Gastroesophageal sphincter (tissue), 4 donors: ENCODE data around the gene PPP1R7. TPM values are rescaled to one million over a fixed set of nuclear protein-coding genes. Genes with fewer than 3 reads are reported as not detected.

Experiments used
- ATAC-seq: fragments of 150-250 bp; one replicate; pipeline ENCODE4 v1.9.1; 2016; ENCODE audit warnings: mild to moderate bottlenecking, moderate library complexity
- H3K27ac ChIP-seq, 4 donors: fragments of 200-600 bp; sonication (generic) in 3 of 4; 1 replicate in 3 of 4; 2 replicates in 1 of 4; pipeline ENCODE4 v1.5.1; 2016 to 2019
- H3K27me3 ChIP-seq: fragments of 200-600 bp; sonication (generic); one replicate; pipeline ENCODE4 v1.5.1; 2019
- H3K36me3 ChIP-seq, 2 donors: fragments of 200-600 bp; sonication (generic); one replicate each; pipeline ENCODE4 v1.5.1; 2019; ENCODE audit warnings: control low read depth in 1 of 2
- H3K4me1 ChIP-seq, 3 donors: fragments of 200-600 bp; sonication (generic); 1 replicate in 2 of 3; 2 replicates in 1 of 3; pipeline ENCODE4 v1.5.1; 2016 to 2019; ENCODE audit warnings: control low read depth in 2 of 3
- H3K4me3 ChIP-seq, 2 donors: fragments of 200-600 bp; sonication (generic); one replicate each; pipeline ENCODE4 v1.5.1; 2019; ENCODE audit warnings: mild to moderate bottlenecking in 1 of 2, moderate library complexity in 1 of 2
- H3K9me3 ChIP-seq, 3 donors: fragments of 200-600 bp; sonication (generic); one replicate each; pipeline ENCODE4 v1.5.1; 2017 to 2019; ENCODE audit warnings: control low read depth in 2 of 3
- EP300 ChIP-seq: sonication (generic); formaldehyde crosslinking; IDR thresholded peaks from one replicate; pipeline ENCODE4 v1.6.1; 2017; ENCODE audit warnings: antibody characterized with exemption, mild to moderate bottlenecking
- POLR2A ChIP-seq, 2 donors: fragments of 450-650 bp; IDR thresholded peaks; one replicate each; pipeline ENCODE4 v1.6.1; 2017; ENCODE audit warnings: antibody characterized with exemption in 2 of 2, mild to moderate bottlenecking in 2 of 2, moderate library complexity in 1 of 2
- POLR2AphosphoS5 ChIP-seq: sonication (generic); formaldehyde crosslinking; IDR thresholded peaks from one replicate; pipeline ENCODE4 v1.6.1; 2017; ENCODE audit warnings: antibody characterized with exemption
- WGBS, 2 donors: methylation state at CpG; one replicate each; pipeline ENCODE4 v1.1.5; 2018; ENCODE audit warnings: low coverage in 1 of 2; 5-methylcytosine and 5-hydroxymethylcytosine counted together
- total RNA-seq, 4 donors: library from RNA; depleted of rRNA; stranded (reverse); fragments of >200 nt; gene quantifications; one replicate each; pipeline ENCODE4 v1.1.0, GENCODE V29; 2016
- TF ChIP-seq, protein P1 (sequence below), 4 experiments: fragments of 200-600 bp in 2 of 4; fragments of 450-650 bp in 2 of 4; sonication (generic) in 1 of 4; IDR thresholded peaks; one replicate each; pipeline ENCODE4 v1.5.1; 2017 to 2019; ENCODE audit warnings: antibody characterized with exemption in 4 of 4, mild to moderate bottlenecking in 2 of 4, moderate library complexity in 2 of 4

Gene PPP1R7
- total RNA-seq, 4 donors from 2014 or later, result 62.3 to 90.7 (median 73.3) TPM

DNA sequence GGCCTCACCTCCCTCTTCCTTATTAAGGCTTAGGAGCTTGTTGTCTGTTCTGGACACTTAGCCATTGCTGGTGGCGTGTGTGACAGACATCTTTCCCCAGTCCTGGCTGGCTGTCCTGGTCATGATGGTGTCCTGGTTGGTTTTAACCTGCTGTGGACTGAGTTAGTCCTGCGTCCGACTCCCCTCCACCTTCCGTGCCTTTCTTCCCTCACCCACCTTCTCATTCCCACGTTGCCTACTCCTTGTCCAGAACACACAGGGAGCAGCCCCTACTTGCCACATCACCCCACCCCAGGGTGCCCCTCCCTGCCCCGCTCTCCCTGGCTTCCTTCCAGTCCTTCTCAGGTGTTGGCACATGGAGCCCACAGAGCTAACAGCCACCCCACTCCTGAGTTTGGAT, 47.7 kb downstream of the PPP1R7 start:
- no peaks in the 10 kb centered on the region for H3K4me1 ChIP-seq
- H3K9me3 ChIP-seq, result no peaks in the 10 kb centered on the region
- no peaks in the 10 kb centered on the region for H3K27me3 ChIP-seq
- no peak for TF ChIP-seq POLR2AphosphoS5
- TF ChIP-seq, protein P1, sequence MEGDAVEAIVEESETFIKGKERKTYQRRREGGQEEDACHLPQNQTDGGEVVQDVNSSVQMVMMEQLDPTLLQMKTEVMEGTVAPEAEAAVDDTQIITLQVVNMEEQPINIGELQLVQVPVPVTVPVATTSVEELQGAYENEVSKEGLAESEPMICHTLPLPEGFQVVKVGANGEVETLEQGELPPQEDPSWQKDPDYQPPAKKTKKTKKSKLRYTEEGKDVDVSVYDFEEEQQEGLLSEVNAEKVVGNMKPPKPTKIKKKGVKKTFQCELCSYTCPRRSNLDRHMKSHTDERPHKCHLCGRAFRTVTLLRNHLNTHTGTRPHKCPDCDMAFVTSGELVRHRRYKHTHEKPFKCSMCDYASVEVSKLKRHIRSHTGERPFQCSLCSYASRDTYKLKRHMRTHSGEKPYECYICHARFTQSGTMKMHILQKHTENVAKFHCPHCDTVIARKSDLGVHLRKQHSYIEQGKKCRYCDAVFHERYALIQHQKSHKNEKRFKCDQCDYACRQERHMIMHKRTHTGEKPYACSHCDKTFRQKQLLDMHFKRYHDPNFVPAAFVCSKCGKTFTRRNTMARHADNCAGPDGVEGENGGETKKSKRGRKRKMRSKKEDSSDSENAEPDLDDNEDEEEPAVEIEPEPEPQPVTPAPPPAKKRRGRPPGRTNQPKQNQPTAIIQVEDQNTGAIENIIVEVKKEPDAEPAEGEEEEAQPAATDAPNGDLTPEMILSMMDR (IDR thresholded peaks at IDR 0.05), result no peak
- no peak for TF ChIP-seq EP300
- TF ChIP-seq POLR2A (IDR thresholded peaks at IDR 0.05), result no peak
- H3K36me3 ChIP-seq, result no peaks in the 10 kb centered on the region
- no peak for ATAC-seq
- no peak overlapping the region for H3K27ac ChIP-seq
- H3K4me3 ChIP-seq, result no peak overlapping the region
- WGBS, 2 donors, result 81 to 92% methylated on average over 6 of the region's 6 CpGs

DNA sequence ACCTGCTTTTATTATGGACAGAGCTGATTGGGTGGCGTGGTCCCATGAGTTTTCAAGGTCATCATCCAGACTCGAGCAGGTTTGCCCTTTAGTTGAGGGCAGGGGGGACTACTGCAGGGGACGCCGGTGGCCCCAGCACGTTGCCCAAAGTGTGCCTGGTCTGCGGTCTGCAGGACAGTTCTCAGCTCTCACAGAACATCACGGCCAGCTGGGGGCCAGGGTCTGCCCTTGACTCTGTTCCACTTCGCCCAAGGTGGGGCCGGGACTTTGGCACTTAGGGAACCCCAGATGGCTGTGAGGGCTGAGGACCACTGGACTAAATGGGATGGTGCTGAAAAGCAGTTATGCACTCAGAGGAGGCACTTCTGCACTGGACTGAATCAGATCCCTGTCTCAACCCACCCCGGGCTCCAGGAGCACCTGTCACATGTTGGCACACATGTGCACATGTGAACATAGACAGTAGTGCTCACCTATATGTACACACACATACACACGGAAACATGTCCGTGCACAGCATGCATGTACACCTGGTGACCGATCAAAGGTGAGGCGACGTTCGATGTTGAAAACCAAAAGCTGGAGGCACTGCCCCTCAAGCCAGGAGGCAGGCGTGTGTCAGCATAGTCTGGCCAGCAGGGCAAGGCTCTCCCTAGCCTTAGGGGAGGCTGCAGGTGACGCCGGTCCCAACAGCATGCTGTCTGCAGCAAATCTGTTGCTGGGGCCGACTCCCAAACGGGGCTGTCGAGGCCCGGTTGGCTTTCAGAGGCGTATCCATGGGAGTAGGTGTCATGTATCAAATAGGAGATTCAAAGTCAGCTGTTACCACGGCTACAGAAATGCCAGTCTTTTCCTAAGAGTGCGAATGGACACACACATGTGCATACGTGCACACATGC, 48.4 kb downstream of the PPP1R7 start:
- no peak overlapping the region for H3K27ac ChIP-seq
- no peak for ATAC-seq
- TF ChIP-seq POLR2AphosphoS5, result no peak
- TF ChIP-seq, protein P1 (IDR thresholded peaks at IDR 0.05), result no peak
- no peak for TF ChIP-seq POLR2A (IDR thresholded peaks at IDR 0.05)
- TF ChIP-seq EP300, result no peak
- H3K27me3 ChIP-seq, result no peaks in the 10 kb centered on the region
- H3K4me1 ChIP-seq, result no peaks in the 10 kb centered on the region
- no peaks in the 10 kb centered on the region for H3K36me3 ChIP-seq
- WGBS, 2 donors, result 80% methylated on average over 3 of the region's 27 CpGs; no CpG with 5 or more reads in 1 of the 2 donors
- no peaks in the 10 kb centered on the region for H3K9me3 ChIP-seq
- H3K4me3 ChIP-seq, result no peak overlapping the region

DNA sequence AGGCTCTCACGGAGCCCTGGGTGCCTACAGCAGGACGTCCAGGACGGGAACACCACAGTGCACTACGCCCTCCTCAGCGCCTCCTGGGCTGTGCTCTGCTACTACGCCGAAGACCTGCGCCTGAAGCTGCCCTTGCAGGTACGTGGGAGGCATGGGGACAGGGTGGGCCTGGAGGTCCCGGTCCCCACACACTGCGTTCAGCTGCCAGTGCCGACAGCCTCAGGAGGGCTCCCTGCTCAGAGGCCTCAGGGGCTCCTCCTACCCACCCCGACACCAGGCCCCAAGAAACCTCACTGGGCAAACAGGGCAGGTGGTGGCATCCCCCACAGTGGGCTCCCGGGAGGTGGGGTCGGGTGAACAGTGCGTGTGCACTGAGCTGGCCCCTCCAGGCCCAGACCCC, 49.0 kb downstream of the PPP1R7 start:
- Histone ChIP-seq H3K9me3 (no peaks in the 10 kb centered on the region), H3K36me3 (no peaks in the 10 kb centered on the region), H3K27me3 (no peaks in the 10 kb centered on the region), H3K4me1 (no peaks in the 10 kb centered on the region), H3K4me3 (no peak overlapping the region), H3K27ac (no peak overlapping the region)
- ATAC-seq, result no peak
- no CpG with 5 or more reads among the region's 16 CpGs for WGBS, 2 donors
- TF ChIP-seq, protein P1 (IDR thresholded peaks at IDR 0.05), result no peak
- TF ChIP-seq POLR2AphosphoS5, result no peak
- no peak for TF ChIP-seq EP300
- TF ChIP-seq POLR2A (IDR thresholded peaks at IDR 0.05), result no peak

DNA sequence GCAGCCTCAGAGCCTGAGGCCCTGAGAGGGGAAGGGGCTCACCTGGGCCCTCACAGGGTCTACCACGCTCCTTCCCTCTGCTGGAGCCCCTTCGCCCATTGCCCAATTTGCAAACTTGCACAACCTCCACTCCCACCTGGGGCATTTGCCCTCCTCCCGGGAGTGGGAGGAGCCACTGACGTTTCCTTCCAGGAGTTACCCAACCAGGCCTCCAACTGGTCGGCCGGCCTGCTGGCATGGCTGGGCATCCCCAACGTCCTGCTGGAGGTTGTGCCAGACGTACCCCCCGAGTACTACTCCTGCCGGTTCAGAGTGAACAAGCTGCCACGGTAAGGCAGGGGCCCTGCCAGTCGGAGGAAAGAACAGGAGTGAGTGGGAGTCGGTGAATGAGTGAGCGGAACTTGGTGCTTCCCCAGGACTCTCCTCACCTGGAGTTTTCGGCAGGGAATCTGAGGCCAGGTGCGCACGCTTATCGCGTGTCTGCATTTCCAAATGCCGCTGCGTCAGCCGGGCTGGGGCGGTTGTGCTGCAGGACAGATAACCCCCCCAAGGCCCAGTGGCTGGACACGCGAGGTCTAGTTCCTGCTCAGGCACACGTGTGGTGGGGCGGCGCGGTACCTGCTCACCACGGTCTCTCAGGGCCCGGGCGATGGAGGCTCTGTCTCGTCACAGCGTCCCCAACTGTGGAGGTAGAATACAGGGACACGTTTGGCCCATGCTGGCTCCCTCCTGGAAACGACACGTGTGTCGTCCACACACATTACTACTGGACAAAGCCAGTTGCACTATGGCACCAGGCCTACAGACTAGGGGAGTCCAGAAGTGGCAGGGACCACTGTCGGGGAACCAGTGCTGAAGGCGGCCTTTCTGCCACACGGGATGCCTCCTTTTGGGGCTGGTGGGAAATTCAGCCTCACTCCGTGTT, 49.9 kb downstream of the PPP1R7 start:
- H3K27me3 ChIP-seq, result no peaks in the 10 kb centered on the region
- no peak overlapping the region for H3K4me3 ChIP-seq
- no peaks in the 10 kb centered on the region for H3K36me3 ChIP-seq
- no peak overlapping the region for H3K27ac ChIP-seq
- WGBS, 2 donors, result 78% methylated on average over 11 of the region's 42 CpGs; no CpG with 5 or more reads in 1 of the 2 donors
- TF ChIP-seq POLR2AphosphoS5 (no peak), EP300 (no peak), POLR2A (IDR thresholded peaks at IDR 0.05) (no peak)
- TF ChIP-seq, protein P1 (IDR thresholded peaks at IDR 0.05), result no peak
- no peaks in the 10 kb centered on the region for H3K4me1 ChIP-seq
- no peak for ATAC-seq
- no peaks in the 10 kb centered on the region for H3K9me3 ChIP-seq
